Hepatocyte (in vitro differentiated cells): ENCODE measurements around the gene AGAP3.
A peak's percentile ranks its signal among the peaks of the same experiment; 100 is the strongest.

Experiments
- EZH2 ChIP-seq: fragments of 200-600 bp; sonication (generic); IDR thresholded peaks from 2 replicates; pipeline ENCODE4 v1.6.1; 2016; ENCODE audit warnings: antibody characterized with exemption, mild to moderate bottlenecking, borderline replicate concordance
- TF ChIP-seq, protein P1 (sequence below): fragments of 200-600 bp; sonication (generic); IDR thresholded peaks from 2 replicates; pipeline ENCODE4 v1.5.1; 2016; ENCODE audit warnings: antibody characterized with exemption, mild to moderate bottlenecking; ENCODE audit not compliant: poor library complexity

DNA sequence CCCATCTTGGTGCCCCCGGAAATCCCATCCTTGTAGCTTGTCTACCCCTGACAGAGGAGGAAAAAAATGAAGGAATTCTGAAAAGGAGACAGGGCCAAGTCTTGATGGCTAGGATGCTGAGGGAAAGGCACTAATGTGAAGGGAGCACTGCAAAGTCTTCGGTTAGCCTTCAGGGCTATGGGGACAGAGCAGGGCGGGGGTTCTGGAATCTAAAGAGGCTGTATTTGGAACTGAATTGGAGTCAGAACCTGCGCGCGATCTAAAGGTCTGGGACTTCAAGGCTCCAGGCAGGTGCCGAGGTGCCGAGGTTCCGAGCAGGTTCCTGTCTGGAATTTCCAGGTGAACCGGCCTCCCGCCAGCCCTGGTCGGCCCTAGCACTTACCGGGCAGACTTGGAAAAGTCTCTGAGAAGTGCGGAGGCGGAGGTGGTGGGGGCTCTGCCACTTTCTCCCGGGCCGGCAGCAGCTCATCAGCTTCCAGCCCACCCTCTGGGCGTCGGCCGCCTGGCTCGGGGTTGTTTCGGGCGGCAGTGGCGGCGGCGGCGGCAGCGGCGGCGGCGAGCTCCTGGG lies 80.4 kb downstream of the AGAP3 start:
- TF ChIP-seq, protein P1, sequence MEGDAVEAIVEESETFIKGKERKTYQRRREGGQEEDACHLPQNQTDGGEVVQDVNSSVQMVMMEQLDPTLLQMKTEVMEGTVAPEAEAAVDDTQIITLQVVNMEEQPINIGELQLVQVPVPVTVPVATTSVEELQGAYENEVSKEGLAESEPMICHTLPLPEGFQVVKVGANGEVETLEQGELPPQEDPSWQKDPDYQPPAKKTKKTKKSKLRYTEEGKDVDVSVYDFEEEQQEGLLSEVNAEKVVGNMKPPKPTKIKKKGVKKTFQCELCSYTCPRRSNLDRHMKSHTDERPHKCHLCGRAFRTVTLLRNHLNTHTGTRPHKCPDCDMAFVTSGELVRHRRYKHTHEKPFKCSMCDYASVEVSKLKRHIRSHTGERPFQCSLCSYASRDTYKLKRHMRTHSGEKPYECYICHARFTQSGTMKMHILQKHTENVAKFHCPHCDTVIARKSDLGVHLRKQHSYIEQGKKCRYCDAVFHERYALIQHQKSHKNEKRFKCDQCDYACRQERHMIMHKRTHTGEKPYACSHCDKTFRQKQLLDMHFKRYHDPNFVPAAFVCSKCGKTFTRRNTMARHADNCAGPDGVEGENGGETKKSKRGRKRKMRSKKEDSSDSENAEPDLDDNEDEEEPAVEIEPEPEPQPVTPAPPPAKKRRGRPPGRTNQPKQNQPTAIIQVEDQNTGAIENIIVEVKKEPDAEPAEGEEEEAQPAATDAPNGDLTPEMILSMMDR: no peak
- TF ChIP-seq EZH2: peak; percentile 99
